GM12865 (cell line): Measurements from ENCODE around the gene ING3.

Experiments used
- DNase-seq: peaks from one replicate; pipeline ENCODE4 v3.0.0; 2010; ENCODE audit warnings: low read depth
- H3K4me3 ChIP-seq: 2 replicates; pipeline ENCODE4 v1.5.1; 2011; ENCODE audit warnings: mild to moderate bottlenecking, low read depth, low read length, control low read depth
- TF ChIP-seq, protein P1 (sequence below): IDR thresholded peaks from 2 replicates; pipeline ENCODE4 v1.5.1; 2011; ENCODE audit warnings: low read length, control low read depth, low read depth, inconsistent platforms; ENCODE audit not compliant: insufficient read depth; ENCODE audit errors: missing control alignments

Gene ING3

DNA sequence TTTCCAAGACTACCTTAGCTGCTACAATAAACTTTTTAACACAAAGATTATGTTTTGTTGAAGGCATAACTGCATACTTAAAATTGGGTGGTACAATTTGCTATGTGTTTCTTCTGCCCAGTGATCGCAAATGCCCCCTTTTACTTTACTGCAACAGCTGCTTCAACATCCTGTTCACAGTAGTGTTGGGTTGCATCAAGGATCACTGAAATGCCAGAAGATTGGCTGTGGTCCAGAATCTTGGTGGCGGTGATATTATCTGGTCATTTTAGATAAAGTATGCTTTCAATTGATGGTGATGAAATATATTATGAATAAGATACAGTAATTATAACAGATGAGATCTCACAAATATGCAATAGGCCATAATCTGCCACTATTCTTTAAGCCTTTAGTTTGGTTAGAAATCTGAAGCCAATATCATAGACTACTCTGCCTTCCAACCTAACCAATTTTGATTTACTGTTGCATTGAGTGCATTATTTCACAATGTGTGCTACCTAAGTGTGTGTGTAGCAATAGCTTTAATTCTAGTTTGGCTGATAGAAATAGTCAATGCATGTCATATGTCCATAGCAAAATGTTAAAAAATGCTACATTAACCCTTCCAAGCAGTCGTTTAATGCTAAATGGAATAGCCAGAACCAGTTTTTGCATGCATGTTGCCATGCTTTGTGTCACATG, 29.8 kb upstream of the ING3 start:
- no peak for DNase-seq
- TF ChIP-seq, protein P1, sequence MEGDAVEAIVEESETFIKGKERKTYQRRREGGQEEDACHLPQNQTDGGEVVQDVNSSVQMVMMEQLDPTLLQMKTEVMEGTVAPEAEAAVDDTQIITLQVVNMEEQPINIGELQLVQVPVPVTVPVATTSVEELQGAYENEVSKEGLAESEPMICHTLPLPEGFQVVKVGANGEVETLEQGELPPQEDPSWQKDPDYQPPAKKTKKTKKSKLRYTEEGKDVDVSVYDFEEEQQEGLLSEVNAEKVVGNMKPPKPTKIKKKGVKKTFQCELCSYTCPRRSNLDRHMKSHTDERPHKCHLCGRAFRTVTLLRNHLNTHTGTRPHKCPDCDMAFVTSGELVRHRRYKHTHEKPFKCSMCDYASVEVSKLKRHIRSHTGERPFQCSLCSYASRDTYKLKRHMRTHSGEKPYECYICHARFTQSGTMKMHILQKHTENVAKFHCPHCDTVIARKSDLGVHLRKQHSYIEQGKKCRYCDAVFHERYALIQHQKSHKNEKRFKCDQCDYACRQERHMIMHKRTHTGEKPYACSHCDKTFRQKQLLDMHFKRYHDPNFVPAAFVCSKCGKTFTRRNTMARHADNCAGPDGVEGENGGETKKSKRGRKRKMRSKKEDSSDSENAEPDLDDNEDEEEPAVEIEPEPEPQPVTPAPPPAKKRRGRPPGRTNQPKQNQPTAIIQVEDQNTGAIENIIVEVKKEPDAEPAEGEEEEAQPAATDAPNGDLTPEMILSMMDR = no peak
- no peak overlapping the region for H3K4me3 ChIP-seq

DNA sequence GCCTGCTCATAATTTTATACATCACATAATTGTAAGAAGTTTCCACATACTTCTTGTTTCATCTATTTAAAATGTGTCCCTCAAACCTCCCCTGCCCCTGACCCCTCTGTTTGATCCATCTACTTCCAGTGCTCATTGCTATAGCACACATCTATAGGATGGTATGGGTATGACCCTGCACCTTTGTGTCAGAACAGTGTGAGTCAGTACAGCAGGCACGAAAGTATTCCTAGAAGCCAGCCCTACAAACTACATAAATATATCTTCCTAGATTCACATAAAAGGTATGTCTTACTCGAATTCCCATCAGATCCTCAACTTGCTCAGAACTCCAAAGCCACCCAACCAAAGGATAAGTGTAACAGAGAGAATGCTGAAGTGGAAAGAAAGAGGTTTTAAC, 25.7 kb upstream of the ING3 start:
- DNase-seq = no peak
- TF ChIP-seq, protein P1 = no peak
- no peak overlapping the region for H3K4me3 ChIP-seq

DNA sequence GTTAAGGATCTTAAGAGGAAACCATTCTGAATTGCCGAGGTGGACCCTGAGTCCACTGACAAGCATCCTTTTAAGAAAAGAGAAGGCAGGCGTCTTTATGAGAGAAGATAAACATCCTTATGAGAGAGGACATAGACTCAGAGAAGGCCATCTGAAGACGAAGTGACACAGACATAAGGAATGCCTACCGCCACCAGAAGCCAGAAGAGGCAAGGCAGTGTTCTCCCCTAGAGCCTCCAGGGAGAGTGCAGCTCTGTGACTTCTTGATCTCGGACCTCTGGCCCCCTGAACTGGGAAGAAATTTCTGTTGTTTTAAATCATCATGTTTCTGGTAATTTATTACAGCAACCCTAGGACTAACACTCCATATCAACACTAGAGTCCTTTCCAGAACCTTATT, 25.2 kb upstream of the ING3 start:
- DNase-seq = no peak
- no peak overlapping the region for H3K4me3 ChIP-seq
- TF ChIP-seq, protein P1 = no peak

DNA sequence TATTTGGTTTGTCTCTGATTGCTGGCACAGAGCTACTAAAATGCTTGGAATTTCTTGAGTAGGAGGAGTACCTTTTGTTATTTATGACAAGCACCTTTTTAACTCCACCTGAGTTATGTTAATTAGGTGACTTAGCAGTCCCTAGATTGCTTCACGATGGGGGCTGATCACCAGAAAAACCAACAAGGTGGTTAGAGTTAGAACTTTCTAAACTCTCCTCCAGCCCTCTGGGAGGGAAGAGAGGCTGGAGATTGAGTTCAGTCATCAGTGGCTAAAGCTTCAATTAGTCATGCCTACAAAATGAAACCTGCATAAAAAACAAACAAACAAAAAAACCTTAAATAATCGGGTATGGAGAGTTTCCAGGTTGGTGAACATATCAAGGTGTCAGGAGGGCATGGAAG, 23.6 kb upstream of the ING3 start:
- TF ChIP-seq, protein P1 = no peak

DNA sequence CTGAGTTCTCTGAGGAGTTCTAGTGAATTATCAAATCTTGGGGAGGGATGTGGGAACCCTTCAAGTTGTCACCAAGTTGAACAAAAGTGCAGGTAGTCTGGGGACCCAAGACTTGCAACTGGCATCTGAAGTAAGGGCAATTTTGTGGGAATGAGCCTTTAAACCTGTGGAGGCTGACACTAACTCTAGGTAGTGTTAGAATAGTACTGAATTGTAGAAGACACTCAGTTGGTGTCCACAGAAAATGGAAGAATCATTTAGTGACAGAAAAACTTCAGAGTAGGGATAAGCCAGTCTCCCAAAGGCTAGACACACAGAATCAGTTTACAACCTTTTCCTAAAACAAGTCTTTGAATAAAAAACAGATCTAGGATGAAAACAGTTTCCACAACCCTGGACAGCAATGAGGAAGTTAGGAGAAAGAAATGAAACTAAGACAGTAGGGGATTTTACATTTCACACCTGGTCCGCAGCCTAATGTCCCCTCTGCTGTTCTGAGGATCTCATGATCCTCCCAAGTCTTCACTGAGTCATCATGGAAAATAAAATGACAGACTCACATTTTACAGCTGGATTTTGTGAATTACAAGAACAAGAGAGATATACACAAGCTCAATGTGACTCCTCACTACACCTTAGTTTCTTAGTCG, 23.0 kb upstream of the ING3 start:
- peak; percentile 52 for DNase-seq
- TF ChIP-seq, protein P1 = no peak
- no peak overlapping the region for H3K4me3 ChIP-seq

More for the DNA sequence above, 23.6 kb upstream of the ING3 start:
- no peak for DNase-seq
- H3K4me3 ChIP-seq = no peak overlapping the region

DNA sequence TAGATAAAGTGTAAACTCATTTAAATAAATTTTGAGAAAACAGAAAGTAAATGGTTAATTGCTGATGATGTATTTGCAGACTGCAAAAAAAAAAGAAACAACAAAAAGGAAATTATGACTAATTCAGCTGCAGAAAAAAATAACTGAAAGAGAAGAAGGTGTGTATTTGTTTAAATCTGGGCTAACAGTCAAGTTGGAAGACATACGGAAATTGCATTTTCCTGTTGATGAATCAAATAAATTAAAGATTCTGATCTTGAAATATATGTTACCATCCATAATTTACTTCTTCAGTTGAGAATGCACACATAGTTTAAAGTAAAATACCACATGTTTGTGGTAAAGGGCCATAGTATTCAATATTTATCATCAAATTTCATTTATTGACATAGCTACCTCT, 19.3 kb upstream of the ING3 start:
- TF ChIP-seq, protein P1 = no peak
- H3K4me3 ChIP-seq = no peak overlapping the region
- DNase-seq = no peak
